ENCODE measurements around the gene EMC9. TPM values are rescaled to one million over a fixed set of nuclear protein-coding genes. Genes with fewer than 3 reads are reported as not detected.

EMC9 gene
- total and polyA plus RNA-seq, 2 of the 8 experiments (the other 6 are each of a cell fraction or from before 2014, with no cell fraction given), result 38.4 to 47.2 TPM

- no peak overlapping the region for H2BK120ac ChIP-seq (replicated peaks; ENCODE audit: low read depth, low read length)
- H3K14ac ChIP-seq (ENCODE audit: insufficient read length), result no peak overlapping the region
- no peaks in the 10 kb centered on the region for H3K9me3 ChIP-seq (ENCODE audit: insufficient read depth in 2 of 2, low read depth in 1 of 2, low read length in 1 of 2)
- no peak overlapping the region for H3K18ac ChIP-seq (ENCODE audit: extremely low read depth, low read length)
- H3K27ac ChIP-seq (ENCODE audit: low read depth, low read length), result no peak overlapping the region
- no peak overlapping the region for H2AFZ ChIP-seq (ENCODE audit: low read length)
- H2BK15ac ChIP-seq (ENCODE audit: low read length), result no peak overlapping the region
- no peak overlapping the region for H2BK12ac ChIP-seq (ENCODE audit: low read depth, low read length)
- peaks cover 2 to 10% (median 8%) of the 10 kb centered on the region in 4 experiments; a peak in 6 of 7 replicates for H3K4me1 ChIP-seq (replicated peaks in 1 of 4; ENCODE audit: control insufficient read depth in 3 of 4, insufficient read depth in 4 of 4, low read length in 3 of 4)
- no peak overlapping the region for H3K4ac ChIP-seq (replicated peaks; ENCODE audit: insufficient read length, low read depth, low read length)
- H3K79me1 ChIP-seq (ENCODE audit: low read depth, low read length), result peaks cover 7% of the 10 kb centered on the region; the same call in 1 of the 2 replicates
- no peak overlapping the region for H4K8ac ChIP-seq (ENCODE audit: extremely low read depth, insufficient read depth, low read length)
- no peak overlapping the region for H4K91ac ChIP-seq (replicated peaks; ENCODE audit: insufficient read length, low read length)
- H3K36me3 ChIP-seq (ENCODE audit: control insufficient read depth in 2 of 4, insufficient read depth in 4 of 4, low read length in 3 of 4), result peaks cover 2 to 14% (median 5%) of the 10 kb centered on the region in 4 experiments; a peak in 5 of 8 replicates
- H3K79me2 ChIP-seq (ENCODE audit: control insufficient read depth in 1 of 2, insufficient read depth in 2 of 2, low read length in 2 of 2), result peaks cover 0 to 31% of the 10 kb centered on the region in 2 experiments; a peak in 3 of 4 replicates
- CTCF ChIA-PET (ENCODE audit: partially characterized antibody), result interaction anchor here (1.1 to 1.5 kb wide), 3 partner anchors 17 to 36 kb away, joined by 3 to 8 read pairs (median 3); partner anchors contain the start of genes DCAF11, IRF9 and NRL
- no peak overlapping the region for H3K56ac ChIP-seq (replicated peaks; ENCODE audit: insufficient read length, low read depth, low read length)
- H2BK20ac ChIP-seq (ENCODE audit: low read length), result no peak overlapping the region
- no peak for FAIRE-seq
- peaks cover 0 to 7% of the 10 kb centered on the region in 2 experiments for H4K20me1 ChIP-seq (replicated peaks in 1 of 2; ENCODE audit: control insufficient read depth in 1 of 2, insufficient read depth in 2 of 2, low read length in 2 of 2)
- DNase-seq (ENCODE audit: low read depth in 1 of 2, low spot score in 2 of 2), result no peak
- no peaks in the 10 kb centered on the region for H3K27me3 ChIP-seq (replicated peaks in 1 of 4; ENCODE audit: control insufficient read depth in 3 of 4, extremely low read depth in 1 of 4, insufficient read depth in 3 of 4, low read length in 3 of 4)
- H3K9ac ChIP-seq (replicated peaks in 1 of 4; ENCODE audit: extremely low read depth in 1 of 4, low read depth in 3 of 4, low read length in 3 of 4), result no peak overlapping the region
- 93% methylated on average over 1 of the region's 1 CpG; no CpG with 5 or more reads in 1 of the 2 experiments for WGBS, 2 experiments (ENCODE audit: extremely low coverage in 1 of 2, insufficient coverage in 1 of 2, insufficient read length in 1 of 2, insufficient replicate concordance in 2 of 2, low coverage in 1 of 2, low lambda C conversion rate in 2 of 2, missing lambda C conversion rate in 1 of 2)
- no peak overlapping the region for H2BK5ac ChIP-seq (ENCODE audit: low read depth, low read length)
- TF ChIP-seq CHD1 (IDR thresholded peaks at IDR 0.05; ENCODE audit: low read depth, low read length), result no peak
- TF ChIP-seq EP300 (IDR thresholded peaks at IDR 0.05; ENCODE audit: borderline replicate concordance in 1 of 2, low read depth in 2 of 2, low read length in 2 of 2), result no peak
- no peak for TF ChIP-seq BCL11A (IDR thresholded peaks at IDR 0.05; ENCODE audit: low read depth in 2 of 2, low read length in 2 of 2)
- no peak for TF ChIP-seq KDM5A (IDR thresholded peaks at IDR 0.05; ENCODE audit: low read length)
- no peak for TF ChIP-seq RBBP5 (IDR thresholded peaks at IDR 0.05; ENCODE audit: borderline replicate concordance, low read depth, low read length)
- no peak for TF ChIP-seq CHD2 (IDR thresholded peaks at IDR 0.05; ENCODE audit: low read length)
- no peak for TF ChIP-seq ASH2L (IDR thresholded peaks at IDR 0.05; ENCODE audit: low read length)
- no peak for TF ChIP-seq TBP (IDR thresholded peaks at IDR 0.05; ENCODE audit: low read depth, low read length)
- TF ChIP-seq BACH1 (IDR thresholded peaks at IDR 0.05; ENCODE audit: low read length), result no peak
- TF ChIP-seq CTBP2 (IDR thresholded peaks at IDR 0.05; ENCODE audit: borderline replicate concordance, insufficient read depth, insufficient read length, low read length), result no peak
- no peak for TF ChIP-seq SRF (IDR thresholded peaks at IDR 0.05; ENCODE audit: low read depth, low read length)
- TF ChIP-seq POLR2AphosphoS5 (IDR thresholded peaks at IDR 0.05; ENCODE audit: low read depth, low read length), result no peak
- no peak overlapping the region for H3K4me3 ChIP-seq (ENCODE audit: extremely low read depth in 1 of 4, insufficient read depth in 2 of 4, low read depth in 3 of 4, low read length in 4 of 4)
- H4K5ac ChIP-seq (ENCODE audit: insufficient read length, low read depth, low read length), result no peak overlapping the region
- H3K23ac ChIP-seq (ENCODE audit: insufficient read length), result no peak overlapping the region
- no peak overlapping the region for H2AK5ac ChIP-seq (ENCODE audit: low read depth, low read length)
- POLR2A ChIA-PET (ENCODE audit: partially characterized antibody), result interaction anchor here (0.7 to 4.9 kb wide), 4 partner anchors 30 to 49 kb away, joined by 3 to 26 read pairs (median 4); partner anchors contain the start of genes DCAF11 and IPO4
- H3K23me2 ChIP-seq (ENCODE audit: low read depth, low read length), result peaks cover 13% of the 10 kb centered on the region
- no peak overlapping the region for H3K4me2 ChIP-seq (ENCODE audit: insufficient read depth in 1 of 2, low read depth in 2 of 2, low read length in 2 of 2)
Observed at GRCh38 chr14:24144451-24144850, 3.1 kb upstream of the EMC9 start.

All from H1 (cell line).